IgD-negative memory B cell (primary cell): ENCODE data around the gene NAV2. TPM values are rescaled to one million over a fixed set of nuclear protein-coding genes. Genes with fewer than 3 reads are reported as not detected.
"Not testable (repeated sequence)": the region's sequence is repeated elsewhere in the genome, so short reads cannot be mapped to it uniquely, and the experiment has no call there.

ENCODE experiments used
- H3K27ac Mint-ChIP-seq, 3 donors: one replicate each; pipeline ENCODE4 v1.8.0; 2020 to 2022; ENCODE audit warnings: mild to moderate bottlenecking in 3 of 3, mixed read lengths in 3 of 3, moderate library complexity in 1 of 3
- H3K27me3 Mint-ChIP-seq: one replicate; pipeline ENCODE4 v1.8.0; 2021; ENCODE audit warnings: mixed read lengths
- H3K36me3 Mint-ChIP-seq: one replicate; pipeline ENCODE4 v1.8.0; 2020; ENCODE audit warnings: mild to moderate bottlenecking, mixed read lengths
- H3K4me1 Mint-ChIP-seq, 3 donors: one replicate each; pipeline ENCODE4 v1.8.0; 2020 to 2022; ENCODE audit warnings: mixed read lengths in 3 of 3, mild to moderate bottlenecking in 1 of 3
- H3K4me3 Mint-ChIP-seq, 4 donors: one replicate each; pipeline ENCODE4 v1.8.0; 2020 to 2022; ENCODE audit warnings: mild to moderate bottlenecking in 4 of 4, mixed read lengths in 4 of 4, moderate library complexity in 3 of 4
- H3K9me3 Mint-ChIP-seq, 3 donors: one replicate each; pipeline ENCODE4 v1.8.0; 2020 to 2021; ENCODE audit warnings: mixed read lengths in 3 of 3, mild to moderate bottlenecking in 1 of 3
- polyA plus RNA-seq: library from polyadenylated mRNA; unstranded; fragments of 300-500 nt; fragmentation: Illumina TruSeq; gene quantifications from one replicate; pipeline ENCODE4 v1.2.3, GENCODE V29; 2021

NAV2 gene
- polyA plus RNA-seq, 1 donor from 2014 or later: 0.19 TPM

DNA sequence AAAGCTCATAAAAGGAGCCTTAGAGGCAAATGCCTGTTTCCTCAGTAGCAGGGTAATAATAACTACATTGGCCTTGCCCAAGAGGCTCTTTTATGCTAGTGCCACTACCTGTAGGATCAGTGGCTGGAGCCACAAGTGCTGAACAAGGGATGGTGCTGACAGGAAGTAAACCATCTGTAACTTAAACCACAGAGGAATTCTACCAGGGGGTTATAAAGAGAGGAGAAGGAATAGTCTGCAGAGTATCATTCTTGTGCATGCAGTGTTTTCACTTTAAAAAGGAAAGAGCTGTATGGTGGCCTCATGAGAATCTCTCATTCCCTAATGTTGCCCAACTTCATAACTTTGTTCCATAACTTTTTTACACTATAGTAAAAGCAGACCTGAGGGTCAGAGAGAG lies 279.5 kb downstream of the NAV2 start:
- H3K4me3 Mint-ChIP-seq: no peak overlapping the region

DNA sequence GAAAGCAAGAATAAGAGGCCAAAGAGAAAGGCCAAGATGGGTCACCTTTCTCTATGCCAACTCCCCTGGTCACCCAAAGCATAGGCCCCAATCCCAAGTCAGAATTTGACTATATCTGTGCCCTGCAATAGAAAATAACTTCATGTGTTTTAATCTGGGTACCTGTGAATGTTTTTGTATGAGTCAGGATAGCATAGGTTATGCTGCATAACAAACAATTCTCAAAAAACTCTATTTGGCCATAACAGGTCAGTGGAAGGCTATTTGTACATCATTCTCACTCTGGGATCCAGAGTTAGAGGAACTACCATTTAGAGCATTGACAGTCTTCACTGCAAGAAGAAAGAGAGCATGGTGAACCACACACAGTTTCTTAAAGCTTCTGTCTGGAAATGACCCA lies 280.4 kb downstream of the NAV2 start:
- Mint-ChIP-seq H3K4me1 (no peaks in the 10 kb centered on the region), H3K9me3 (peaks cover 2 to 6% (median 4%) of the 10 kb centered on the region in 3 donors), H3K4me3 (no peak overlapping the region), H3K27me3 (peaks cover 3% of the 10 kb centered on the region), H3K27ac (no peak overlapping the region), H3K36me3 (no peaks in the 10 kb centered on the region)

More for the DNA sequence above, 279.5 kb downstream of the NAV2 start:
- H3K9me3 Mint-ChIP-seq: peaks cover 2 to 6% (median 4%) of the 10 kb centered on the region in 3 donors
- H3K27ac Mint-ChIP-seq: no peak overlapping the region
- no peaks in the 10 kb centered on the region for H3K4me1 Mint-ChIP-seq
- peaks cover 3% of the 10 kb centered on the region for H3K27me3 Mint-ChIP-seq
- no peaks in the 10 kb centered on the region for H3K36me3 Mint-ChIP-seq

DNA sequence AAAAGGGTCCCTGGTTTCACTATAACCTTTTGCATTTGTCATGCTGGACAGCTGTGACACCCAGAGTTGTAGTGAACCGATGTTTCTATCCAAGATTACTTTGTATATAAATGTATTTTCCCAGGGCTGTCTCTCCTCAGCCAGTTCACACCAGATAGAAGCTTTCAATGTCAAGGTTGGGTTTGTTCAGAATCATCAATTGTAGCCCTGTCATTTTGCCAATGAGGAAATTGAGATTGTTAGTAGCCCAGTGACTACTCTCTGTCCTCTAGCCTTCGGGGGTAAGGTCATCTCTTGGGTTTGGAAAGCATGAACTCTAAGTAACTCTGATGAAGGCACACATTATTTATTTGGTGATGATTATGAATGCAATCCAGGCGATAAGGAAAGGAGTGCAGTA lies 282.0 kb downstream of the NAV2 start:
- Mint-ChIP-seq H3K9me3 (peaks cover 2 to 6% (median 4%) of the 10 kb centered on the region in 3 donors), H3K4me3 (no peak overlapping the region), H3K27me3 (peaks cover 9% of the 10 kb centered on the region), H3K4me1 (no peaks in the 10 kb centered on the region), H3K27ac (no peak overlapping the region), H3K36me3 (no peaks in the 10 kb centered on the region)

DNA sequence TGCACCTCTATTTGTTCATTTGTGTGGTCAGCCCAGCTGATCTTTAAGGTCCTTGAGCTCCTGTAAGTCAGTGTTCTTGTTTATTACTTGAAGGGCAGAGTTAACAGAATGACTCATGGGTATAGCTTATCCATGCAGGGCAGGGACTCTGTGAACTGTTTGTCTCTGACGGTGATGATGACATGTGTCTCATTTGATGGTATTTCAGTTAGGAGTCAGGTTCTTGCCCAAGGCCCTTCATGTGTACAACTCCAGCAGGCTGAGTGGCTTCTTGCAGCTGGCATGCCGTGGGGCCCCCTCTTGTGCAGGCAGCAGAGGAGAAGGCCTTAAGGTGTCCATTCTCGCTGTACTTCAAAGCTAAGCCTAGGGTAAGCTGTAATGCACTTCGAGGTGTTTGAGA lies 282.5 kb downstream of the NAV2 start:
- peaks cover 2 to 6% (median 4%) of the 10 kb centered on the region in 3 donors for H3K9me3 Mint-ChIP-seq
- H3K27me3 Mint-ChIP-seq: peaks cover 9% of the 10 kb centered on the region
- H3K4me3 Mint-ChIP-seq: no peak overlapping the region
- no peaks in the 10 kb centered on the region for H3K4me1 Mint-ChIP-seq
- H3K27ac Mint-ChIP-seq: no peak overlapping the region
- H3K36me3 Mint-ChIP-seq: peaks cover 4% of the 10 kb centered on the region

DNA sequence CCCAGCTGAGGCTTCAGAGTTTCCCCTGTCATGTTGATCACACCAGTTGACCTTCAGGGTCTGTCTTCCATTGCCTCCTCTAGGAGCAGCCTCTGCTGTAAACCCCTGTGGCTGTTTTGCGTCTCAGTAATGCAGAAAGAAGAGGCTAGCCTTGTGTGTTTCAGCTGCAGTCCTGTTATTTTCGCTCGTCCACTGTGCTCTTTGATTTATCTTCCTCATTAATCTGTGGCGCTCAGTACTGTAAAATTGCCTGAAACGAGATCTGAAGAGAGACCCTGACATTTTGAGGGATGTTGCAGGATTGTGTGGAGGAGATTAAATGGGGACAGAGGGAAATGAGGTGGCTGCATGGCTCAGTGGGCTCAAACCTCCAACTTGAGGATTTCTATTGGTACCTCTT lies 283.9 kb downstream of the NAV2 start:
- peaks cover 9% of the 10 kb centered on the region for H3K27me3 Mint-ChIP-seq
- H3K4me3 Mint-ChIP-seq: no peak overlapping the region
- H3K9me3 Mint-ChIP-seq: peaks cover 3 to 6% (median 4%) of the 10 kb centered on the region in 3 donors

DNA sequence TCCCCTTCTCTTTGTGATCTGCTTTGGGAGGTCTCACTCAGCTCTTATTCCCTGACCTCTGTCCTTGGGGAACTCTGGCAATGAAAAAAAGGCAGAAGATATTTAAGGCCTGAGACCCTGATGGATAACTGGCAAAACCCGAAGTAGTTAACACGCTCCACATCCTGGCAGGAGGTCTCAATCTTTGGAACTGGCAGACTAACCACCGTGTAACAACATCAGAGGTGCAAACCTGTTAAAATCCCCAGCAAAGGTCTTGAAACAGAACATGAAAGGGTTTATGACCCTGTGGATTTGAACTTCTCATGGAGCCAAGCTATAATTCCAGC lies 287.3 kb downstream of the NAV2 start:
- peaks cover 0 to 1% (median 0%) of the 10 kb centered on the region in 3 donors for H3K9me3 Mint-ChIP-seq
- H3K27ac Mint-ChIP-seq: no peak overlapping the region
- H3K36me3 Mint-ChIP-seq: peaks cover 4% of the 10 kb centered on the region
- peaks cover 9% of the 10 kb centered on the region for H3K27me3 Mint-ChIP-seq
- no peaks in the 10 kb centered on the region for H3K4me1 Mint-ChIP-seq
- no peak overlapping the region for H3K4me3 Mint-ChIP-seq

More for the DNA sequence above, 283.9 kb downstream of the NAV2 start:
- peaks cover 4% of the 10 kb centered on the region for H3K36me3 Mint-ChIP-seq
- H3K4me1 Mint-ChIP-seq: no peaks in the 10 kb centered on the region
- no peak overlapping the region for H3K27ac Mint-ChIP-seq

DNA sequence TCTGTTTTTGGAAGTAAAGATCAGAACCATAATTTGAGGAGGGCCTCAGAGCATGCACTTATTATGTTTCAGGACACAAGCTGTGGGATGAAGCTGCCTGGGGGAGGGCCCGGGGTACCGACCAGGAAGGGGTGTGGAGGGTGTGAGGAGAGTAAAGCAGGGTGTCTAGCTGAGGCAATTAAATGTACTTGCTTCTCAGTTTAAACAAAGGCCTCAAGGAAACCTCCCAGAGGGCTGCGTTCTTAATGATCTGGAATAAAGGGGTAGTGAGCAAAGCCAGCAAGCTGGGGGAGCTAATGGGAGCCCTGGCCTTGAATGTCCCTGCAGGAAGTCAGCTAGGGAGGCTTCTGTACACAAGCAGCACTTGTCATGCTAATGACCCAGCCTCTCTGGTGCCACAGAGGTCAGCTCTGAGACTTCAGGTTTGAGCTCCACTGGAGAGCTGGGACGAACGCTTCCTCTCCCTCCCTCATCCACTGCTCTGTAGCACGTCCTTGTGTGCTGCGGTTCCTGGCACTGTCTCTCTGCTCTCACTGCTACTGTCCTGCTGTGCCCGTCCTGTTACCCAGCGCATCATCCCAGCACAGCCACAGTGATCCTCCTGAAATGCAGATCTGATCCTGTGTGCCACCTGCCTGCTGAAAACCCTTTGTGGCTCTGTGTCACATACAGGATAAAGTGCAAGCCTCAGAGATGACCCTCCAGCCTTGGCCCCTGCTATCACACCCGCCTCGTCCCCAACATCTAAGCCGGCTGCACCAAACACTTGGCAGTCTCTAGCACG lies 287.9 kb downstream of the NAV2 start:
- H3K9me3 Mint-ChIP-seq: peaks cover 0 to 1% (median 0%) of the 10 kb centered on the region in 3 donors
- H3K4me3 Mint-ChIP-seq: no peak overlapping the region
- H3K4me1 Mint-ChIP-seq: no peaks in the 10 kb centered on the region
- peaks cover 9% of the 10 kb centered on the region for H3K27me3 Mint-ChIP-seq
- peaks cover 4% of the 10 kb centered on the region for H3K36me3 Mint-ChIP-seq
- H3K27ac Mint-ChIP-seq: no peak overlapping the region

DNA sequence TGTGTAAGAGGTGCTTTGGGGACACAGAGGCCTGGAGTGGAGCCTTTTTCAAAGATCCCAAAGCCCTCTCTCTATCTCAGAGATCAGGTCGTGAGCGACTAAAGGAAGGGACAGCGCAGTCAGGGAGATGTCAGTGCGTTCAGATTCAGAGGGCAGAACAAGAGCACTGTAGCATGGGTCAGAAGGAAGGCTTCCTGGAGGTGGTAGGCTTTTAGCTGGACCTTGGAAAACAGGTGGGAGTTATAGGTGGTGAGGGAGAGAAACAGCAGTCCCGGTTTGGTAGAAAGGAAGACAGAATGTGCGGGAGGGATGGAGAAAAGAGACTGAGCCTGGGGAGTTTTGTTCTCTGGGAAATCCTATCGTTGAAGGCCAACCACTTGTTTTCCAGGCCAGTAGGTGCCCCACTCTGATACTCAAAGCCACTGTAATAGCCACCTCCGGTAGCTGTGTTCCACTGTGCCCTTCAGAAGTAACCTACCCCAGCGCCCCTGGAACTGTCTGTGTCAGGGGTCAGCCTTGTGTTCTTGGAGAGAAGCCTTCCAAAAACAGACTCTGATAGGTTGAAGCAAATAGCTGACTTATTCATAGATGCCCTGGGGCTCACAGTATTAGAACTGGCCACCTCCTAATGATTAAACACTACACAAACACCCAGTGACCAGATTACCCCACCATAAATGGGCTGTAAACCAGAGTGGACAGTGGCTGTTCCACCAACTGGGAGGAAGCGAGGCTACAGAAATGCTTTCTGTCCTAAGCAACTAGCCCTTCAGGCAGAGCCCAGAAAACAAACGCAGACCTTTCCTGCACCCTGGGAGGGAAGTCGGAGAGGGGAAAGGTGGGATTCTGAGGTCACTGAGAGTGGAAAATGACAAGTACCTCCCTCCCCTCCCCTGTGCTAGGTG lies 289.9 kb downstream of the NAV2 start:
- H3K27me3 Mint-ChIP-seq: peaks cover 7% of the 10 kb centered on the region
- no peak overlapping the region for H3K27ac Mint-ChIP-seq
- H3K4me3 Mint-ChIP-seq: no peak overlapping the region
- no peaks in the 10 kb centered on the region for H3K4me1 Mint-ChIP-seq
- H3K9me3 Mint-ChIP-seq: peaks cover 0 to 1% (median 0%) of the 10 kb centered on the region in 3 donors
- H3K36me3 Mint-ChIP-seq: peaks cover 4% of the 10 kb centered on the region

DNA sequence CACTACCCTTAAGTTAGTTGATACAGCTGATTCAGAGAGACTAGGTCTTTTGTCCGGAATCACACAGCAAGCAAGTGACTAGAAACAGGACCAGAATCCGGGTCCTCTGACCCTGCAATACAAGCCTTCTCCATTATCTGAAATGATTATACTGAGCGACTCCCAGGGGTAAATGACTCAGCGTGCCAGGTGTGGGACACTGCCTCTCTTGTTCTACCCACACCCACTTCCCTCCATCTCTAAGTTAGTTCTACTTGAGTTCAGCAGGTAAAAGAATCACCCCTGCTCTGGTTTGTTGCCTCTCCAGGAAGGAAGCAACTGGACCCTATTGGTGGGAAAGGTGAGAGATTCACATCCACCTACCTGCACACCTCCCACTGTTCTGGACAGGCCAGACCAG lies 290.7 kb downstream of the NAV2 start:
- Mint-ChIP-seq H3K4me3 (no peak overlapping the region), H3K27me3 (peaks cover 7% of the 10 kb centered on the region), H3K4me1 (no peaks in the 10 kb centered on the region), H3K9me3 (peaks cover 0 to 1% (median 0%) of the 10 kb centered on the region in 3 donors), H3K27ac (peak overlapping the region in 1 of 3 donors; percentile 80), H3K36me3 (peaks cover 4% of the 10 kb centered on the region)

DNA sequence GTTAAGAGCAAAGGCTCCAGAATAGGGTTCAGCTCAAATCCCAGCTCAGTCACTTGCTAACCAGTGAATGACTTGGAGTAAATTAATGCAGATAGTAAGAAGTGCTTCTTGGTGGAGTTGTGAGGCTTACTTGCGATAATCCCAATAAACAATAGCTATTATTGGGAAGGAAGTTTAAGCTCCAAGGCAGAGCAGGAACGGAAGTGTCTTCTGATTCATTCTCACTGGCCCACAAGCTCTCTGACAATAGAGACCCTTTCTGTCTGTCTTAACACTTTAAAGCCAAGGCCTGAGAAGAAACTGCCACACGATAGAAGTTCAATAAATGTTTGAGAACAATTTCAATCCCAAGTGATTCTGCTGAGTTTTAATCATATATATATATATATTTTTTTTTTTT lies 292.2 kb downstream of the NAV2 start:
- no peak overlapping the region for H3K27ac Mint-ChIP-seq
- peaks cover 1% of the 10 kb centered on the region for H3K27me3 Mint-ChIP-seq
- H3K36me3 Mint-ChIP-seq: peaks cover 4% of the 10 kb centered on the region
- H3K4me3 Mint-ChIP-seq: no peak overlapping the region
- no peaks in the 10 kb centered on the region for H3K4me1 Mint-ChIP-seq
- H3K9me3 Mint-ChIP-seq: peaks cover 0 to 1% (median 0%) of the 10 kb centered on the region in 3 donors

DNA sequence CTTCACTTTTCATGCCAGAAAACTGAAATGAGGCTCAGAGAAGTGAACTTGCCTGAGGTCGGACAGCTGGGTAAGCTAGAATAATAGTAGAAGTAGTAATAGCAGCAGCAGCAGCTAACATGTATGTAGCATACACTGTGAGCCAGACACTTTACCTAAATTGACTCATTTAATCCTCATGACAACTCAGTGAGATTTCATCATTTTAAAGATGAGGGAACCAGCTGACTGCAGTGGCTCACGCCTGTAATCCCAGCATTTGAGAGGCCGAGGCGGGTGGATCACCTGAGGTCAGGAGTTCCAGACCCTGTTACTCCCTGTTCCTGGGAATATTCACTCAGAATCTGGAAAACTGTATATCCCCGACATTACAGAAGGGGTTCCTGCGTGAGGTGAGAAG lies 293.1 kb downstream of the NAV2 start:
- Mint-ChIP-seq H3K9me3 (peaks cover 0 to 1% (median 0%) of the 10 kb centered on the region in 3 donors), H3K4me3 (no peak overlapping the region), H3K27me3 (peaks cover 1% of the 10 kb centered on the region), H3K27ac (no peak overlapping the region), H3K4me1 (no peaks in the 10 kb centered on the region), H3K36me3 (no peaks in the 10 kb centered on the region)

DNA sequence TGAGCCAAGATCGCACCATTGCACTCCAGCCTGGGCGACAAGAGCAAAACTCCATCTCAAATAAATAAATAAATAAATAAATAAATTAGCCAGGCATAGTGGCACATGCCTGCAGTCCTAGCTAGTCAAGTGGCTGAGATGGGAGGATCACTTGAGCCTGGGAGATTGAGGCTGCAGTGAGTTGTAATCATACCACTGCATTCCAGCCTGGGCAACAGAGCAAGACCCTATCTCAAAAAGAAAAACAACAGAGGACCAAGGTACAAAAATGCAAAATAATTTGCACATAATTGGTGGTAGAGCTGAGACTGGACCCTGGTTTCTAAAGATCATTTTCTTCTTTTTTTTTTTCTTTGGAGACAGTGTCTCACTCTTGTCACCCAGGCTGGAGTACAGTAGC lies 294.0 kb downstream of the NAV2 start:
- H3K36me3 Mint-ChIP-seq, H3K27me3 Mint-ChIP-seq, H3K27ac Mint-ChIP-seq, H3K4me1 Mint-ChIP-seq, H3K4me3 Mint-ChIP-seq, H3K9me3 Mint-ChIP-seq: not testable (repeated sequence)

DNA sequence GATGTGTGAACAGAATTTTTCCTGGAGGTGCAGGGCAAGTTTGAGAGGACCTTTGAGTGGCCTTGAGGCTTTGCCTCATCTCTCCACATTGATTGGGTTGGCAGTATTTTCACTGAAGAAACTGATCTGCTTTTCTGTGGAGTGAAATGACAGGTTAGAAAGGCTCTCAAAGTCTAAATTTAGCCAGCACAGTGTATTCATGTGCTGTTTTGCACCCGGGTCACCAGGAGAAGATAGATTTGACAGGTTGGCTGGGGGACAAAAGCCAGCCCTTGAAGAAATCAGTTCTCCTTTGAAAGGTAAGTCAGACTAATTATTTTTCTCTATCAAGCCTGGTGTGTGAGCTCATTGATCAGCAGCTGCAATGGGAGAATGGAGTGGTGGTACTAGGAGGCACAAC lies 294.7 kb downstream of the NAV2 start:
- Mint-ChIP-seq H3K36me3 (no peaks in the 10 kb centered on the region), H3K4me1 (no peaks in the 10 kb centered on the region), H3K27ac (no peak overlapping the region), H3K4me3 (no peak overlapping the region), H3K9me3 (peaks cover 0 to 2% (median 0%) of the 10 kb centered on the region in 3 donors), H3K27me3 (peaks cover 1% of the 10 kb centered on the region)

DNA sequence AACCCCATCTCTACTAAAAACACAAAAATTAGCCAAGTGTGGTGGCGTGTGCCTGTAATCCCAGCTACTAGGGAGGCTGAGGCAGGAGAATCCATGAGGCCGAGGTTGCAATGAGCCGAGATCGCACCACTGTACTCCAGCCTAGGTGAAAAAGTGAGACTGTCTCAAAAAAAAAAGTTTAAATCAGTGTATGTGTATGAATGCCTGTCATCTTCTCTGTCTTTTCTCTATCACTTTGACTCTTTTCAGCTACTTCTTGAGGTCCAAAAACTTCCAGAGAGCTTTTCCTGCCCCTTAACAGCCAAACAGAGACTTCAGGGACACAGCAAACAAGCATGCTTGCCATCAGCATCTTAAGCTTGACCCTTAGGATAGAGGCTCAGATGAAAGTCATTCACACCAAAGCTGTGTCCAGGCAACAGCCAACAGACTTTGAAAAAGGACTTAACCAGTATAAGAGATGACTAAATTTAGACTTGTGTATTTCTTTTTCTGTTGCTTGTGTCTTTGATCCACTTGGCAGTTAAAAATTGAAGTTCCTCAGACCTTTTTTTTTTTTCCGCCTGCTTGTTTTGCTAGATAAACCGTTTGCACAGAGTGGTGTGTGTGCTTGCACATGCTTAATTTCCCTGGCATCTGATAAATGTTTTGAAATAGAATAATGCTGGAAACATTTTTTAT lies 295.7 kb downstream of the NAV2 start:
- no peaks in the 10 kb centered on the region for H3K4me1 Mint-ChIP-seq
- peaks cover 3% of the 10 kb centered on the region for H3K27me3 Mint-ChIP-seq
- no peak overlapping the region for H3K4me3 Mint-ChIP-seq
- H3K9me3 Mint-ChIP-seq: peaks cover 0 to 2% (median 0%) of the 10 kb centered on the region in 3 donors
- peak overlapping the region in 1 of 3 donors; percentile 13 for H3K27ac Mint-ChIP-seq
- H3K36me3 Mint-ChIP-seq: no peaks in the 10 kb centered on the region
